ENCODE data around the gene HHIPL2.
A peak's percentile ranks its signal among the peaks of the same experiment; 100 is the strongest.

Gene HHIPL2

GRCh38 chr1:222547944-222548671 lies at the start of gene HHIPL2:
Gene HHIPL2 (minus strand): TSS chr1:222548104. CDS start chr1:222548044, 60 bp downstream.
- no peak for DNase-seq (ENCODE audit: low read depth)

GRCh38 chr1:222596696-222597095 lies 48.8 kb upstream of the HHIPL2 start:
- DNase-seq (ENCODE audit: low read depth), result no peak

GRCh38 chr1:222594789-222595188 lies 46.9 kb upstream of the HHIPL2 start:
- no peak for DNase-seq (ENCODE audit: low read depth)

- no peak for DNase-seq (ENCODE audit: low read depth)
Measured at GRCh38 chr1:222592171-222592570, 44.3 kb upstream of the HHIPL2 start.

GRCh38 chr1:222589462-222590302 lies 41.8 kb upstream of the HHIPL2 start, which contains the start of gene TAF1A:
Gene TAF1A (minus strand): TSS chr1:222589933.
- peak; percentile 51 for DNase-seq (ENCODE audit: low read depth)

GRCh38 chr1:222588135-222588534 lies 40.2 kb upstream of the HHIPL2 start:
- no peak for DNase-seq (ENCODE audit: low read depth)

GRCh38 chr1:222586842-222587241 lies 38.9 kb upstream of the HHIPL2 start:
- no peak for DNase-seq (ENCODE audit: low read depth)

- no peak for DNase-seq (ENCODE audit: low read depth)
Measured at GRCh38 chr1:222583079-222583478, 35.2 kb upstream of the HHIPL2 start.

- no peak for DNase-seq (ENCODE audit: low read depth)
Measured at GRCh38 chr1:222582099-222582774, 34.3 kb upstream of the HHIPL2 start.

GRCh38 chr1:222579316-222579715 lies 31.4 kb upstream of the HHIPL2 start:
- DNase-seq (ENCODE audit: low read depth), result no peak

GRCh38 chr1:222570837-222571236 lies 22.9 kb upstream of the HHIPL2 start:
- no peak for DNase-seq (ENCODE audit: low read depth)

GRCh38 chr1:222561656-222562055 lies 13.8 kb upstream of the HHIPL2 start:
- DNase-seq (ENCODE audit: low read depth), result no peak

- no peak for DNase-seq (ENCODE audit: low read depth)
Measured at GRCh38 chr1:222557574-222557973, 9.7 kb upstream of the HHIPL2 start.

GRCh38 chr1:222557148-222557547 lies 9.2 kb upstream of the HHIPL2 start:
- no peak for DNase-seq (ENCODE audit: low read depth)

GRCh38 chr1:222555992-222556615 lies 8.2 kb upstream of the HHIPL2 start:
- DNase-seq (ENCODE audit: low read depth), result no peak

- no peak for DNase-seq (ENCODE audit: low read depth)
Measured at GRCh38 chr1:222554177-222554576, 6.3 kb upstream of the HHIPL2 start.

GRCh38 chr1:222552882-222553281 lies 5.0 kb upstream of the HHIPL2 start:
- DNase-seq (ENCODE audit: low read depth), result no peak

GRCh38 chr1:222547260-222547614 lies 667 bp downstream of the HHIPL2 start:
- DNase-seq (ENCODE audit: low read depth), result no peak

GRCh38 chr1:222546548-222547259 lies 1.2 kb downstream of the HHIPL2 start:
- peak; percentile 70 for DNase-seq (ENCODE audit: low read depth)

GRCh38 chr1:222546091-222546490 lies 1.8 kb downstream of the HHIPL2 start:
- DNase-seq (ENCODE audit: low read depth), result no peak

GRCh38 chr1:222543817-222544216 lies 4.1 kb downstream of the HHIPL2 start:
- DNase-seq (ENCODE audit: low read depth), result no peak

- DNase-seq (ENCODE audit: low read depth), result no peak
Measured at GRCh38 chr1:222540598-222540995, 7.3 kb downstream of the HHIPL2 start.

Measured in GM04503 (cell line).